Suprapubic skin (tissue), 4 donors: ENCODE data around the gene YTHDF1. TPM values are rescaled to one million over a fixed set of nuclear protein-coding genes. Genes with fewer than 3 reads are reported as not detected.

Experiments
- DNase-seq, 2 donors: peaks; one replicate each; pipeline ENCODE4 v3.0.0-alpha.2; 2019; ENCODE audit warnings: low spot score in 2 of 2
- H3K27ac ChIP-seq: fragments of 200-600 bp; sonication (generic); one replicate; pipeline ENCODE4 v1.5.1; 2019
- H3K27me3 ChIP-seq: fragments of 200-600 bp; sonication (generic); one replicate; pipeline ENCODE4 v1.5.1; 2019
- H3K36me3 ChIP-seq: fragments of 200-600 bp; sonication (generic); one replicate; pipeline ENCODE4 v1.5.1; 2019
- H3K4me1 ChIP-seq: fragments of 200-600 bp; sonication (generic); one replicate; pipeline ENCODE4 v1.5.1; 2019
- H3K4me3 ChIP-seq: fragments of 200-600 bp; sonication (generic); one replicate; pipeline ENCODE4 v1.5.1; 2019; ENCODE audit warnings: mild to moderate bottlenecking
- H3K9me3 ChIP-seq: fragments of 200-600 bp; sonication (generic); one replicate; pipeline ENCODE4 v1.5.1; 2019
- EP300 ChIP-seq: sonication (generic); formaldehyde crosslinking; IDR thresholded peaks from one replicate; pipeline ENCODE4 v1.6.1; 2017; ENCODE audit warnings: antibody characterized with exemption
- POLR2A ChIP-seq, 2 donors: fragments of 450-650 bp; IDR thresholded peaks; one replicate each; pipeline ENCODE4 v1.6.1; 2017; ENCODE audit warnings: antibody characterized with exemption in 2 of 2, mild to moderate bottlenecking in 2 of 2, moderate library complexity in 2 of 2
- POLR2AphosphoS5 ChIP-seq, 3 donors: sonication (generic); formaldehyde crosslinking; IDR thresholded peaks; one replicate each; pipeline ENCODE4 v1.6.1; 2017; ENCODE audit warnings: antibody characterized with exemption in 3 of 3
- WGBS: methylation state at CpG from one replicate; pipeline ENCODE4 v1.1.5; 2018; 5-methylcytosine and 5-hydroxymethylcytosine counted together
- total RNA-seq, 4 donors: library from RNA; depleted of rRNA; stranded (reverse); fragments of >200 nt; gene quantifications; one replicate each; pipeline ENCODE4 v1.1.0, GENCODE V29; 2016
- TF ChIP-seq, protein P1 (sequence below), 2 donors: fragments of 200-600 bp in 1 of 2; fragments of 450-650 bp in 1 of 2; sonication (generic) in 1 of 2; IDR thresholded peaks; one replicate each; pipeline ENCODE4 v1.5.1; 2016 to 2019; ENCODE audit warnings: antibody characterized with exemption in 2 of 2, mild to moderate bottlenecking in 1 of 2, moderate library complexity in 1 of 2

Gene YTHDF1
- total RNA-seq, 4 donors from 2014 or later: 32.7 to 40.6 (median 34.0) TPM

DNA sequence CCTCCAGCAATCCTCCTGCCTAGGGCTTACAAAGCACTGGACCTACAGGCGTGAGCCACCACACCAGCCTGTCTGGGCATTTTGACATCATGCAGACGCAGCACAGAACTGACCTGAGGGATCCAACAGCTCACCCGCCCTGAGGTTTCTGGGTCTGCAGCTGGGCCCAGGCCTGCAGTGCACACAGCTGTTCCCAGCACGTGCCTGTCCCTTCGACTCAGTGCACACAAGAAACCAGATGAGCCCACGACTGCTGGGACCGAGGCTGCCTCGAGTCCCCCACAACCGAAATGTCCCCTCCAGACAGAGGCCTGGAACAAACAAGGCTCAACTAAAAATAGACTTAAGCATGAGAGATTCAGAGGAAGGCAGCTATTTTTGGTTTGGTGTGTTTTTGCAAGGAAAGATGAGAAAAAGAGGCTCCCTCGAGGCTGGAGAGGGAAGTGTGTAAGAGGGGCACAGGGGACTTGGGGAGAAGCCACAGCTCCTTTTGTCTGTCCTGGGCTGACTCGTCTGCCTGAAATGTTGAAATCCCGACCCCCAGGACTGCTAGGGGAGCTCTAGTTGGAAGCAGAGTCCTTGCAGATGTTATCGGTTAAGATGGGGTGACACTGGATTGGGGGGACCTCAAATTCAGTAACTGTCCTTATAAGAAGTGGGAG, 66.3 kb downstream of the YTHDF1 start:
- WGBS: 60% methylated on average over 10 of the region's 13 CpGs
- no peak for DNase-seq
- Histone ChIP-seq H3K27me3 (peaks cover 64% of the 10 kb centered on the region), H3K9me3 (peaks cover 6% of the 10 kb centered on the region), H3K36me3 (no peaks in the 10 kb centered on the region), H3K4me1 (peaks cover 3% of the 10 kb centered on the region), H3K27ac (no peak overlapping the region), H3K4me3 (no peak overlapping the region)
- TF ChIP-seq POLR2A (IDR thresholded peaks at IDR 0.05) (no peak), EP300 (no peak), POLR2AphosphoS5 (IDR thresholded peaks at IDR 0.05) (no peak)
- TF ChIP-seq, protein P1, sequence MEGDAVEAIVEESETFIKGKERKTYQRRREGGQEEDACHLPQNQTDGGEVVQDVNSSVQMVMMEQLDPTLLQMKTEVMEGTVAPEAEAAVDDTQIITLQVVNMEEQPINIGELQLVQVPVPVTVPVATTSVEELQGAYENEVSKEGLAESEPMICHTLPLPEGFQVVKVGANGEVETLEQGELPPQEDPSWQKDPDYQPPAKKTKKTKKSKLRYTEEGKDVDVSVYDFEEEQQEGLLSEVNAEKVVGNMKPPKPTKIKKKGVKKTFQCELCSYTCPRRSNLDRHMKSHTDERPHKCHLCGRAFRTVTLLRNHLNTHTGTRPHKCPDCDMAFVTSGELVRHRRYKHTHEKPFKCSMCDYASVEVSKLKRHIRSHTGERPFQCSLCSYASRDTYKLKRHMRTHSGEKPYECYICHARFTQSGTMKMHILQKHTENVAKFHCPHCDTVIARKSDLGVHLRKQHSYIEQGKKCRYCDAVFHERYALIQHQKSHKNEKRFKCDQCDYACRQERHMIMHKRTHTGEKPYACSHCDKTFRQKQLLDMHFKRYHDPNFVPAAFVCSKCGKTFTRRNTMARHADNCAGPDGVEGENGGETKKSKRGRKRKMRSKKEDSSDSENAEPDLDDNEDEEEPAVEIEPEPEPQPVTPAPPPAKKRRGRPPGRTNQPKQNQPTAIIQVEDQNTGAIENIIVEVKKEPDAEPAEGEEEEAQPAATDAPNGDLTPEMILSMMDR (IDR thresholded peaks at IDR 0.05): no peak

DNA sequence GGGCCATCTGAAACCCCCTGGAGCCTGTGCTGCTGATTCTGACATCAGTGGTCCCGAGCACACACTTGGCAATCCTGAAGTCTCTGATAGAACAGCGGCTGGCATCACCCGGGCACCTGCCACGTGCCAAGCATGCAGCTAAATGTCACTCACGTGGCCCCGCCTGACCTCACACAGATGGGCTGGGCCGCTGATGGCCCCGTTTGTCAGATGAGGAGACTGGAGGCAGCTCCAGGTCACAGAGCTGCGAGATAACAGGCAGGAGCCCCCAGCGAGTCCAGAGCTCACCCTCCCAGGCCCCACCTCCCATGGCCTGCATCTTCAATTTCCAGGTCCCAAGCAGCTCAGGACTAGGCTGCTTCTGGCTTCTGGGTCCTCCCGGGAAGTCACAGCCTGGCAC, 67.2 kb downstream of the YTHDF1 start:
- DNase-seq: no peak
- peaks cover 6% of the 10 kb centered on the region for H3K9me3 ChIP-seq
- TF ChIP-seq, protein P1 (IDR thresholded peaks at IDR 0.05): no peak
- no peak for TF ChIP-seq POLR2AphosphoS5 (IDR thresholded peaks at IDR 0.05)
- TF ChIP-seq POLR2A (IDR thresholded peaks at IDR 0.05): no peak
- no peak overlapping the region for H3K27ac ChIP-seq
- H3K36me3 ChIP-seq: no peaks in the 10 kb centered on the region
- 100% methylated on average over 2 of the region's 11 CpGs for WGBS
- H3K27me3 ChIP-seq: peaks cover 54% of the 10 kb centered on the region
- peaks cover 3% of the 10 kb centered on the region for H3K4me1 ChIP-seq
- no peak overlapping the region for H3K4me3 ChIP-seq

DNA sequence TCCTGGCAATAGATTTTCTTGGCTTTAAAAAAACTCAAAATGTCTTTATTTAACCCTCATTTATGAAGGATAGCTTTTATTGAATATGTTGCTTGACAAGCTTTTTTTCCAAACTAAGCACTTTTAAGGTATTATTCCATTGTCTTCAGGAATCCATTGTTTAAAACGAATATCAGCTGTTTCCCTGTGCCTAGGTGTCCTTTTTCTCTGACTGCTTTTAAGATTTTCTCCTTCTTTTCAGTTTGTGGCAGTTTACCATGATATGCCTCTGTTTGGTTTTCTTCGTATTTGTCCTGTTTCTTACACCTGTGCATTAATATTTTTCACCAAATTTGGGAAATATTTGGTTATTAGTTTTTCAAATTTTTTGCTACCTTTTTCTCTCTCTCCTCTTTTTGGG, 68.4 kb downstream of the YTHDF1 start:
- 78% methylated on average over 2 of the region's 2 CpGs for WGBS
- no peaks in the 10 kb centered on the region for H3K36me3 ChIP-seq
- H3K9me3 ChIP-seq: peaks cover 6% of the 10 kb centered on the region
- DNase-seq: no peak
- H3K27me3 ChIP-seq: peaks cover 43% of the 10 kb centered on the region
- H3K27ac ChIP-seq: no peak overlapping the region
- TF ChIP-seq EP300 (no peak), POLR2AphosphoS5 (IDR thresholded peaks at IDR 0.05) (no peak), POLR2A (IDR thresholded peaks at IDR 0.05) (no peak)
- TF ChIP-seq, protein P1 (IDR thresholded peaks at IDR 0.05): no peak
- no peak overlapping the region for H3K4me3 ChIP-seq
- H3K4me1 ChIP-seq: peaks cover 3% of the 10 kb centered on the region

Other genes starting within 250 kb of the YTHDF1 start
- gene BHLHE23, start 209.2 kb downstream of the YTHDF1 start, total RNA-seq: not detected
- gene BIRC7, start 19.8 kb upstream of the YTHDF1 start, total RNA-seq: 1 to 10 TPM in 3 of 4 donors, under 1 TPM in 1; 0.49 to 3.0 (median 1.7) TPM
- under 1 TPM in 1 of 4 donors, not detected in 3; 0.42 TPM for gene NKAIN4, start 38.3 kb upstream of the YTHDF1 start, total RNA-seq
- gene ARFGAP1, start 56.7 kb upstream of the YTHDF1 start, total RNA-seq: 10 to 100 TPM; 38.6 to 84.9 (median 43.4) TPM
- not detected for gene COL20A1, start 77.1 kb upstream of the YTHDF1 start, total RNA-seq
- not detected for gene CHRNA4, start 145.2 kb upstream of the YTHDF1 start, total RNA-seq